A673 (cell line): ENCODE data around the gene TPPP. TPM values are rescaled to one million over a fixed set of nuclear protein-coding genes. Genes with fewer than 3 reads are reported as not detected.

ENCODE experiments used
- BruUV-seq: library from RNA; stranded (reverse); fragments of 400-500 nt; replicated peaks from 2 replicates; lab custom pipeline; 2021; lab: Mats Ljungman, UMichigan
- CTCF ChIA-PET: fragments of 300-600 bp; sonication (Branson Sonifier 250); formaldehyde crosslinking; loops from one replicate; lab custom pipeline; 2022; ENCODE audit warnings: antibody characterized with exemption; lab: Charles Lee
- POLR2A ChIA-PET: fragments of 300-600 bp; sonication (Branson Sonifier 250); formaldehyde crosslinking; loops from one replicate; lab custom pipeline; 2022; ENCODE audit warnings: antibody characterized with exemption; ENCODE audit not compliant: low non-redundant PET; lab: Charles Lee
- DNase-seq: peaks from one replicate; pipeline ENCODE4 v3.0.0-alpha.2; 2015; ENCODE audit warnings: low spot score
- H3K27ac ChIP-seq: fragments of 200-600 bp; sonication (generic); 2 replicates; pipeline ENCODE4 v1.5.1; 2016; ENCODE audit warnings: mixed run types, low read depth, mild to moderate bottlenecking, mixed read lengths, antibody characterized with exemption, low read length; ENCODE audit not compliant: poor library complexity, severe bottlenecking
- H3K27me3 ChIP-seq: fragments of 200-600 bp; sonication (generic); replicated peaks from 2 replicates; pipeline ENCODE4 v1.6.1; 2017; ENCODE audit warnings: mixed run types, low read depth, mild to moderate bottlenecking, mixed read lengths, antibody characterized with exemption, low read length; ENCODE audit not compliant: insufficient read depth, poor library complexity
- H3K36me3 ChIP-seq: fragments of 200-600 bp; sonication (generic); 2 replicates; pipeline ENCODE4 v1.6.1; 2016; ENCODE audit warnings: mixed run types, mild to moderate bottlenecking, mixed read lengths, antibody characterized with exemption, low read length; ENCODE audit not compliant: insufficient read depth, poor library complexity, severe bottlenecking
- H3K4me1 ChIP-seq: fragments of 200-600 bp; sonication (generic); 2 replicates; pipeline ENCODE4 v1.6.1; 2017; ENCODE audit warnings: mixed run types, mild to moderate bottlenecking, mixed read lengths, antibody characterized with exemption, low read length; ENCODE audit not compliant: insufficient read depth, poor library complexity, severe bottlenecking
- H3K4me3 ChIP-seq: fragments of 200-600 bp; sonication (generic); 2 replicates; pipeline ENCODE4 v1.5.1; 2016; ENCODE audit warnings: low read depth, mixed run types, mild to moderate bottlenecking, mixed read lengths, low read length; ENCODE audit not compliant: poor library complexity, severe bottlenecking
- H3K9me3 ChIP-seq: fragments of 200-600 bp; sonication (generic); 2 replicates; pipeline ENCODE4 v1.6.1; 2016; ENCODE audit warnings: mixed run types, low read depth, mild to moderate bottlenecking, mixed read lengths, antibody characterized with exemption, low read length; ENCODE audit not compliant: poor library complexity, severe bottlenecking
- CTCF ChIP-seq: fragments of 300-800, 200-600 bp; sonication (generic); conservative IDR thresholded peaks from 2 replicates; pipeline ENCODE4 v1.5.1; 2017; ENCODE audit warnings: low read depth, mild to moderate bottlenecking, antibody characterized with exemption, low read length, moderate library complexity, mixed read lengths
- EZH2 ChIP-seq: fragments of 200-600 bp; sonication (generic); IDR thresholded peaks from 2 replicates; pipeline ENCODE4 v1.6.1; 2017; ENCODE audit warnings: borderline replicate concordance, low read depth, mild to moderate bottlenecking, mixed read lengths, antibody characterized with exemption, low read length; ENCODE audit not compliant: poor library complexity, severe bottlenecking
- intact Hi-C: fragments of 100-400 bp; cut with micrococcal nuclease; formaldehyde crosslinking; loops from one replicate; pipeline ENCODE4 v1.10.0; 2022; ENCODE audit not compliant: unreplicated experiment
- total RNA-seq: library from RNA; stranded (reverse); gene quantifications from 2 replicates; pipeline ENCODE4 v1.2.3, GENCODE V29; 2021

Gene TPPP
- total RNA-seq, 1 experiment from 2014 or later, result 0.19 TPM

- TF ChIP-seq EZH2 (no peak), CTCF (no peak)
- peaks cover 6% of the 10 kb centered on the region for H3K27me3 ChIP-seq
- no peak for DNase-seq
- POLR2A ChIA-PET, result no interaction called here
- H3K36me3 ChIP-seq, result no peaks in the 10 kb centered on the region
- H3K9me3 ChIP-seq, result no peaks in the 10 kb centered on the region
- H3K27ac ChIP-seq, result no peak overlapping the region
- intact Hi-C loops, result no loop called here
- BruUV-seq, result no TSS peak
- CTCF ChIA-PET, result no interaction called here
- no peak overlapping the region for H3K4me3 ChIP-seq
- peaks cover 19% of the 10 kb centered on the region for H3K4me1 ChIP-seq
Measured at GRCh38 chr5:676699-677076, 16.5 kb downstream of the TPPP start.

- POLR2A ChIA-PET, result no interaction called here
- no peak for TF ChIP-seq CTCF
- H3K27me3 ChIP-seq, result peaks cover 6% of the 10 kb centered on the region
- CTCF ChIA-PET, result no interaction called here
- no peak overlapping the region for H3K27ac ChIP-seq
- no peak for DNase-seq
- H3K4me1 ChIP-seq, result peaks cover 19% of the 10 kb centered on the region
- H3K4me3 ChIP-seq, result no peak overlapping the region
- no peaks in the 10 kb centered on the region for H3K9me3 ChIP-seq
- H3K36me3 ChIP-seq, result no peaks in the 10 kb centered on the region
- no TSS peak for BruUV-seq
- intact Hi-C loops, result no loop called here
Measured at GRCh38 chr5:675871-676698, 17.1 kb downstream of the TPPP start.

- Histone ChIP-seq H3K36me3 (no peaks in the 10 kb centered on the region), H3K27ac (no peak overlapping the region), H3K4me3 (no peak overlapping the region), H3K4me1 (peaks cover 19% of the 10 kb centered on the region), H3K27me3 (peaks cover 6% of the 10 kb centered on the region), H3K9me3 (no peaks in the 10 kb centered on the region)
- intact Hi-C loops, result no loop called here
- no TSS peak for BruUV-seq
- ChIA-PET CTCF (no interaction called here), POLR2A (no interaction called here)
- TF ChIP-seq EZH2 (no peak), CTCF (no peak)
- no peak for DNase-seq
Measured at GRCh38 chr5:675111-675870, 17.9 kb downstream of the TPPP start.
